Vagina (tissue), 2 donors: ENCODE data around the gene CNTN1. TPM values are rescaled to one million over a fixed set of nuclear protein-coding genes. Genes with fewer than 3 reads are reported as not detected.

Source experiments
- DNase-seq, 2 donors: peaks; one replicate each; pipeline ENCODE4 v3.0.0-alpha.2; 2017; ENCODE audit errors: extremely low spot score in 2 of 2
- H3K27ac ChIP-seq: fragments of 200-600 bp; sonication (generic); one replicate; pipeline ENCODE4 v1.5.1; 2019
- H3K27me3 ChIP-seq: fragments of 200-600 bp; sonication (generic); one replicate; pipeline ENCODE4 v1.5.1; 2019
- H3K36me3 ChIP-seq, 2 donors: fragments of 200-600 bp; sonication (generic); one replicate each; pipeline ENCODE4 v1.5.1; 2017 to 2019
- H3K4me1 ChIP-seq: fragments of 200-600 bp; sonication (generic); one replicate; pipeline ENCODE4 v1.5.1; 2019
- H3K4me3 ChIP-seq, 2 donors: fragments of 200-600 bp; sonication (generic); 1 replicate in 1 of 2; 2 replicates in 1 of 2; pipeline ENCODE4 v1.5.1; 2016 to 2019
- H3K9me3 ChIP-seq: fragments of 200-600 bp; sonication (generic); one replicate; pipeline ENCODE4 v1.5.1; 2019
- POLR2A ChIP-seq, 2 donors: fragments of 450-650 bp; IDR thresholded peaks; one replicate each; pipeline ENCODE4 v1.6.1; 2017; ENCODE audit warnings: antibody characterized with exemption in 2 of 2, mild to moderate bottlenecking in 2 of 2, moderate library complexity in 2 of 2
- POLR2AphosphoS5 ChIP-seq, 2 donors: sonication (generic); formaldehyde crosslinking; IDR thresholded peaks; one replicate each; pipeline ENCODE4 v1.9.0; 2017; ENCODE audit warnings: antibody characterized with exemption in 2 of 2, mild to moderate bottlenecking in 2 of 2, low read depth in 1 of 2; ENCODE audit not compliant: insufficient read depth in 1 of 2
- intact Hi-C: fragments of 100-400 bp; cut with DNase I; formaldehyde crosslinking; loops from one replicate; pipeline ENCODE4 v1.15.1; 2023
- total RNA-seq: library from RNA; depleted of rRNA; stranded (reverse); fragments of >200 nt; gene quantifications from one replicate; pipeline ENCODE4 v1.2.3, GENCODE V29; 2016
- TF ChIP-seq, protein P1 (sequence below), 3 experiments: fragments of 450-650 bp in 2 of 3; fragments of 200-600 bp in 1 of 3; sonication (generic) in 1 of 3; IDR thresholded peaks; one replicate each; pipeline ENCODE4 v1.5.1; 2017 to 2019; ENCODE audit warnings: antibody characterized with exemption in 3 of 3, mild to moderate bottlenecking in 2 of 3, moderate library complexity in 2 of 3

CNTN1 gene
- total RNA-seq, 1 donor from 2014 or later: 15.2 TPM

DNA sequence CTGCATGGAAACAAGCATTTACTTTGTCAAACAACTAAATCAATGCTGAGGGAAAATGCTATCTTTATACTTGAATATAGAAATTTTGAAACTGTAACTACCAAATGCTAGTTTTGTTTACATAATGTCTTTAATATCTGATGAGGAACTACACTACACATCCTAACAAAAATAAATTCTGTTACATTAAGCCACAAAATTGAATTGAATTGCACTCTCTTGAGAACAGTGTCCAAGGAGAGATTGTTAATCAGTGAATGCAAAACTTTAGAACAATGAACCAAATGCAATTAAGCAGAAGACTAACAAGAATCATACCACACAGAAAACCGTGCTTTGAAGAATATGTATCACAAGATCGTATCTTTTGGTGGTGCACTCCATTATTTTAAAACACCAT lies 141.6 kb downstream of the CNTN1 start:
- intact Hi-C loops: no loop called here
- Histone ChIP-seq H3K27ac (no peak overlapping the region), H3K36me3 (no peaks in the 10 kb centered on the region), H3K9me3 (no peaks in the 10 kb centered on the region), H3K4me1 (no peaks in the 10 kb centered on the region), H3K4me3 (no peak overlapping the region), H3K27me3 (no peaks in the 10 kb centered on the region)
- TF ChIP-seq, protein P1, sequence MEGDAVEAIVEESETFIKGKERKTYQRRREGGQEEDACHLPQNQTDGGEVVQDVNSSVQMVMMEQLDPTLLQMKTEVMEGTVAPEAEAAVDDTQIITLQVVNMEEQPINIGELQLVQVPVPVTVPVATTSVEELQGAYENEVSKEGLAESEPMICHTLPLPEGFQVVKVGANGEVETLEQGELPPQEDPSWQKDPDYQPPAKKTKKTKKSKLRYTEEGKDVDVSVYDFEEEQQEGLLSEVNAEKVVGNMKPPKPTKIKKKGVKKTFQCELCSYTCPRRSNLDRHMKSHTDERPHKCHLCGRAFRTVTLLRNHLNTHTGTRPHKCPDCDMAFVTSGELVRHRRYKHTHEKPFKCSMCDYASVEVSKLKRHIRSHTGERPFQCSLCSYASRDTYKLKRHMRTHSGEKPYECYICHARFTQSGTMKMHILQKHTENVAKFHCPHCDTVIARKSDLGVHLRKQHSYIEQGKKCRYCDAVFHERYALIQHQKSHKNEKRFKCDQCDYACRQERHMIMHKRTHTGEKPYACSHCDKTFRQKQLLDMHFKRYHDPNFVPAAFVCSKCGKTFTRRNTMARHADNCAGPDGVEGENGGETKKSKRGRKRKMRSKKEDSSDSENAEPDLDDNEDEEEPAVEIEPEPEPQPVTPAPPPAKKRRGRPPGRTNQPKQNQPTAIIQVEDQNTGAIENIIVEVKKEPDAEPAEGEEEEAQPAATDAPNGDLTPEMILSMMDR (IDR thresholded peaks at IDR 0.05): no peak
- TF ChIP-seq POLR2AphosphoS5 (IDR thresholded peaks at IDR 0.05; ENCODE audit: insufficient read depth in 1 of 2, low read depth in 1 of 2) (no peak), POLR2A (IDR thresholded peaks at IDR 0.05) (no peak)
- DNase-seq: no peak

DNA sequence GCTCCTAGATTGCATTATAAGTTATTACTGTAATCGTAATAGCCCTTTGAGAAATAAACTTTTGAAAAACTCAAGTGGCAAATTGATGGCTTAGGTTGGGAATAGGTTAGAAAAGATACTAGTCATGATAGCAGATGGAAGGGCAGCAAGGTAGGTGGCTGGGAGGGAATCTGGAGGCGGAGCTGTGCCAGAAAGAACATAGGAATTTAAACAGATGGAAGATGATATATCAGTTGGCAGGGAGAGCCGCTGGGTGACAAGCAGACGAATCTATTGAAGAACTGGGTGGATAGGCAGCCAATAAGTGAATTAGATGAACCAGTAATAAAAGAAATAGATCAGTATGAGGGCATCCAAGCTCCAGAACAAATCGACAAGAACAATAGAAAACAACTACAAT lies 142.1 kb downstream of the CNTN1 start:
- no peaks in the 10 kb centered on the region for H3K9me3 ChIP-seq
- H3K4me3 ChIP-seq: no peak overlapping the region
- no peak for DNase-seq
- no peaks in the 10 kb centered on the region for H3K27me3 ChIP-seq
- TF ChIP-seq, protein P1 (IDR thresholded peaks at IDR 0.05): no peak
- no peak for TF ChIP-seq POLR2AphosphoS5 (IDR thresholded peaks at IDR 0.05; ENCODE audit: insufficient read depth in 1 of 2, low read depth in 1 of 2)
- no peak for TF ChIP-seq POLR2A (IDR thresholded peaks at IDR 0.05)
- H3K4me1 ChIP-seq: no peaks in the 10 kb centered on the region
- H3K27ac ChIP-seq: no peak overlapping the region
- intact Hi-C loops: no loop called here
- H3K36me3 ChIP-seq: no peaks in the 10 kb centered on the region

DNA sequence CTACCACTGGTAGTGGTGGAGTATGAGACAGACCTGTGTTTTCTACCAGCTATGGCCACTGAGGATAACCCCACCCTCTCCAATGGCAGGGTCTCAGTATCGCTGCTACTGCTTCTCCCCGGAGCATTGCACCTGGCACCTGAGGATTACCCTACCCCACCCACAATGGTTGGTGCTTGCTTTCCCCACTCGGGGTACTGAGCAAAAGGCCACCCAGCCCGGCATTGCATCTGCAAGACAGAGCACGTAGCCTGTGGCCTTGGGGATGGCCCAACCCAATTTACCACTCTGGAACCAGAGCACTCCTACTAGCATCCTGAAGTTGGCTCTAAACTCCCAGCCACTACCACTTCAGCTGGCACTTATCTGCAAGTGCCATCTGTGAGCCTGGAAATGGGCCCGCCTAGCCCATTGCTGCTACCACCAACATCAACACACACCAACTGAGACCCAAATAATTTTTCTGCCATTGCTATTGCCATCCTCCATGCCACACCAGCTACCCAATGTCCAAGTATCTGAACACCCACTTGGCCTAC lies 145.7 kb downstream of the CNTN1 start:
- H3K4me1 ChIP-seq: no peaks in the 10 kb centered on the region
- DNase-seq: no peak
- H3K9me3 ChIP-seq: no peaks in the 10 kb centered on the region
- no peak overlapping the region for H3K27ac ChIP-seq
- no peak overlapping the region for H3K4me3 ChIP-seq
- intact Hi-C loops: no loop called here
- TF ChIP-seq POLR2AphosphoS5 (IDR thresholded peaks at IDR 0.05; ENCODE audit: insufficient read depth in 1 of 2, low read depth in 1 of 2) (no peak), POLR2A (IDR thresholded peaks at IDR 0.05) (no peak)
- TF ChIP-seq, protein P1 (IDR thresholded peaks at IDR 0.05): no peak
- no peaks in the 10 kb centered on the region for H3K27me3 ChIP-seq
- no peaks in the 10 kb centered on the region for H3K36me3 ChIP-seq

DNA sequence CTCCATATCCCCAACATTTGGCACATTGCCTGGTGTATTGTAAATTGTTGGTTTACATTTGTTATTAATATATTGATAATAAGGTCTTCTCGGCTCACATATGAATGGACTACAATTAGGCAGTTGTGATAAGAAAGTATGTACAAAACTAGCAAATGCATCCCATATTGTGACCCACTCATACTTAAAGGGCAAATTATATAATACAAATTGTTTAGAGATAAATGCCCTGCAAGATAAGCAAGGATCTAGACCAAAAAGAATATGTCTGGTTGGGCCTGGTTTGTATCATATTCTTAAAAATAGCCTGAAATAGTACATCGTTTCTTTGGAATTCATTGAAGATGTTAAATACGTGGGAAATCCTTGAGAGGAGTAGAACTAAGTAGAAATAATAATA lies 151.3 kb downstream of the CNTN1 start:
- no peak for TF ChIP-seq POLR2AphosphoS5 (IDR thresholded peaks at IDR 0.05; ENCODE audit: insufficient read depth in 1 of 2, low read depth in 1 of 2)
- Histone ChIP-seq H3K4me3 (no peak overlapping the region), H3K4me1 (no peaks in the 10 kb centered on the region), H3K9me3 (no peaks in the 10 kb centered on the region), H3K27me3 (no peaks in the 10 kb centered on the region), H3K27ac (no peak overlapping the region), H3K36me3 (no peaks in the 10 kb centered on the region)
- intact Hi-C loops: no loop called here
- no peak for DNase-seq

DNA sequence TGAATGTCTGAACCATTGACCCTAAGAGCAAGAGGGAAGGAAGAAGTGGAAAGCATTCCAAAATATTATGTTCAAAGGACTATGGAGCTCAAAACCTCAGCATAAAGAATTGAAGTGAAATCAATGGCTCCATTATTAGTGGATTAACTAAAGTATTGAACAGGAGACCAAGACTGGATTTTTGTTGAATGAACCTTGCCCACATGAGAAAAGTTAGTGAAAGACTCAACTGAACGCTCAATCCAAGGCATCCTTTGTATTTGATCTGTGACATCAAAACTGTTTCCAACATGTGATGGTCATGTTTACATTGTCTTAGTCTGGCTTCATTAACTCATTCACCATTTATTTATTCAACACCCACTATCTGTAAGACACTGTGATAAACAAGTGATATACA lies 161.0 kb downstream of the CNTN1 start:
- no peak overlapping the region for H3K4me3 ChIP-seq
- intact Hi-C loops: no loop called here

More for the DNA sequence above, 161.0 kb downstream of the CNTN1 start:
- TF ChIP-seq POLR2A (IDR thresholded peaks at IDR 0.05): no peak
- no peak for TF ChIP-seq POLR2AphosphoS5 (IDR thresholded peaks at IDR 0.05; ENCODE audit: insufficient read depth in 1 of 2, low read depth in 1 of 2)
- TF ChIP-seq, protein P1 (IDR thresholded peaks at IDR 0.05): no peak
- no peak for DNase-seq
- no peaks in the 10 kb centered on the region for H3K9me3 ChIP-seq
- no peaks in the 10 kb centered on the region for H3K27me3 ChIP-seq
- no peaks in the 10 kb centered on the region for H3K4me1 ChIP-seq
- H3K27ac ChIP-seq: no peak overlapping the region
- no peaks in the 10 kb centered on the region for H3K36me3 ChIP-seq
